Measurements from ENCODE around the gene DHODH.

DHODH gene

DNA sequence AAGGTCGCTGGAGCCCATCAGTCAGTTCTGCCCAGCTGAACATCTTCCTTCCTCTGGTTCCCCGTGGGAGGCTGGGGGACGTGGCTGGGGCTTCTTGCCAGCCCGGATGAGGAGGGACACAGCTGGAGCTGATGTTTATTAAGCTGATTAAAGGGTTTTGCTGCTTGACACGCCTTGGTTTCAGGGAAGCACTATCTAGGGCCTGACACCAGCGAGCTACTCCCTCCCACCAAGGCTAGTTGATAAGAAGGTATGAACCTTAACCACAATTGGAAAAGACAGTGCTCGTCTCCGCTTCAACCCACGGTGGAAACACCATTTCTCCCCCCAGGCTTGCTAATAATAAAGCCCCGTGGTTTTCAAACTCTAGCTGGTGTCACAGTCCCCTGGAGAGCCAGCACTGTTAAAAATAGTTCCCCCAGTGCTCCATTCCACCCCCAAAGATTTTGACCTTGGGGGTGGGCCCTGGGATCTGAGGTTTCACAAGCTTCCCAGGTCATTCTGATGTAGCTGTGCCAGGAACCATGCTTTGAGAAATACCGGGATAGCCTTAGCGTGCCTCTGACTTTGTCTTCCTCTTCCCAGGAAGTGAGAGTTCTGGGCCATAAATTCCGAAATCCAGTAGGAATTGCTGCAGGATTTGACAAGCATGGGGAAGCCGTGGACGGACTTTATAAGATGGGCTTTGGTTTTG, 5.5 kb downstream of the DHODH start:
- DNase-seq (ENCODE audit: low read depth): no peak

DNA sequence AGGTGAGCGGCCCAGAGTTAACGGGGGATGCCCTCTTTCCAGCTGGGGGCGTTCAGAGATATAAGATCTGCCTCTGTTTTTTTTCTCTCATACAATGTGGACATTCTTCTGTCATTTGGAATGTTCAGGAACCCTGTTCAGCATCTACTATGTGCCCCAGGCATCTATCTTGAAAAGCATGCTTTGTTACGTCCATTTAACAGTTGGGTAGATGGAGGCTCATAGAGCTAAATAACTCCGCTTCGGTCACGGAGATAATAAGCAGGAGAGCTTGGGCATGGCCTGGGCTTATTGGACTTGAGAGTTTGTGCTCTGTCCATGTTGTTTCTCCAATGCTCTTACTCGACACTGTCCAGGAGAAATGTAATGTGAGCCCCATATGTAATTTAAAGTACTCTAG, 6.1 kb downstream of the DHODH start:
- DNase-seq (ENCODE audit: low read depth): no peak

DNA sequence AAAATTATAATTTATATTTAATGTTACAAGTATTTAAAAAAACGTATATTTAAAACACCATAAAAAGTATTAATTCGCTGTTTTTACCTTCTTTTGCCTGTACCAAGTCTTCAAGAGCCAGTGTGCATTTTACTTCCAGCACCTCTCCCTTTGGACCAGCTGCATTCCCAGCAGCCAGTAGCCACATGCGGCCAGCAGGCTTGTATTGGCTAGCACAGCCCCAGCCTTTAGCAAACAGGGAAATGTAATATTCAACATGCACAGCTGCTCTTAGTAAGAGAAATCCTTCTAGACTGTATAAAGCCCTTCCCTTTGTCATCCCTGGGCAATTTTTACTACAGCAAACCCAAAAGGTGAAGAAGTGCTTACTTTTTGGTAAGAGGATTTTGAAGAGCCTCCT, 6.6 kb downstream of the DHODH start:
- no peak for DNase-seq (ENCODE audit: low read depth)

DNA sequence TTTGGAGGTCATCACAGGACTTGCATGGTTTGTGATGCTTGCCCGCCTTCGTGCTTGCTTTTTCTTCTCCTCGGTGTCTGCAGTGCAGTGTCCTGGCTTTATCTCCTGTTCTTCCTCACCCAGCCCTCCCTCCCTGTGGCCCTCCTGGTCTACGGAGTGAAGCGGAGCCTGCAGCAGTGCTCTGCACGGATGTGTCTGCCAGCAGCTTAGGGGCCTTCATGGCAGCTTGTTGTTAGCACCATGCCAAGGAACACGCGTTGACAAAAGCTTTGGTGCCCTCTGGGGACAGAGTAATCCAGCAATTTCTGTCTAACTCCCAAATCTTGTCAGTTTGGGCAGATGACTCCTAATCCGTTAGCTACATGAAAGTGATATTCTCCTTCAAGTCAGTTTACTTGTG, 9.9 kb downstream of the DHODH start:
- DNase-seq (ENCODE audit: low read depth): no peak

DNA sequence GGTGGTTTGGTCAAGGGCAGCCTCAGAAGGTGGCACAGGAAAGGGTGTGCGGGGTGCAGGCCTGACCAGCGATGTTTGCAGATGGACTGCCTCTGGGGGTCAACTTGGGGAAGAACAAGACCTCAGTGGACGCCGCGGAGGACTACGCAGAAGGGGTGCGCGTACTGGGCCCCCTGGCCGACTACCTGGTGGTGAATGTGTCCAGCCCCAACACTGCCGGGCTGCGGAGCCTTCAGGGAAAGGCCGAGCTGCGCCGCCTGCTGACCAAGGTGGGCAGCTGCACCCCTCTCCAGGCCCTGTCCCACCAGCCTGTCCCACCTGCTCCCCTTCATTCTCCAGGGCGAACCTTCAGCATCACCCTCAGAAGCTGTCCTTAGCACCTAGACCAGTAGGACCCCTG, 12.5 kb downstream of the DHODH start:
- DNase-seq (ENCODE audit: low read depth): no peak

DNA sequence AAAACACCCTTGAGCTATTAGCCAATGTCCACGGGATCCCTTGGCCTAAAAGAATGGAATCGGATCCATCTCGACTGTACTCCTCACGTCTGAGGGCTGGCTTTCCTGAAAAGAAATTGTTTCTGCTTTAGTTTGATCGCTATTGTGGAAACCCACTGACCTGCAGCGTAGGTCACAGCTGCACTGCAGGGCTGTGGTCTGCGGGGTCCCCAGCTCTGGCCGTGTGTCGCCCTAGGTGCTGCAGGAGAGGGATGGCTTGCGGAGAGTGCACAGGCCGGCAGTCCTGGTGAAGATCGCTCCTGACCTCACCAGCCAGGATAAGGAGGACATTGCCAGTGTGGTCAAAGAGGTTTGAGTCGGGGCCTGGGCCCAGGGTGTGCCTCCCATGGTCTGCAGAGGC, 13.6 kb downstream of the DHODH start:
- DNase-seq (ENCODE audit: low read depth): no peak

DNA sequence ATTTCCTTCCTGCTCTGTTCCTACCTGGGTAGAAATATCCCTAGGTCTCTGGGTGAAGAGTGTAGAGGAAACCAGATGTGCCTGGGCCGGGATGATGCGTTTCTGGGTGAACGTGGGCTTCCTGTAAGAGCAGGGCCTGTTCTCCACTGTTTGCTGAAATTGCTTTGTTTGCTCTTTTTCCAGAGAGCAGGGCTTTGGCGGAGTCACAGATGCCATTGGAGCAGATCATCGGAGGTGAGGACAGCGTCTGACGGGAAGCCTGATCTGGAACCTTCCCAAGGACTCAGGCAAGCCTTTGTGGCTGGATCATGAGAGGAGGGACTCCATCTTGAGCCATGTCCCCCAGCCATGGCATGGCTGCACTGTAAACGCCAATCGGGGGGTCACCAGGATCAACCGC, 15.4 kb downstream of the DHODH start:
- DNase-seq (ENCODE audit: low read depth): no peak

DNA sequence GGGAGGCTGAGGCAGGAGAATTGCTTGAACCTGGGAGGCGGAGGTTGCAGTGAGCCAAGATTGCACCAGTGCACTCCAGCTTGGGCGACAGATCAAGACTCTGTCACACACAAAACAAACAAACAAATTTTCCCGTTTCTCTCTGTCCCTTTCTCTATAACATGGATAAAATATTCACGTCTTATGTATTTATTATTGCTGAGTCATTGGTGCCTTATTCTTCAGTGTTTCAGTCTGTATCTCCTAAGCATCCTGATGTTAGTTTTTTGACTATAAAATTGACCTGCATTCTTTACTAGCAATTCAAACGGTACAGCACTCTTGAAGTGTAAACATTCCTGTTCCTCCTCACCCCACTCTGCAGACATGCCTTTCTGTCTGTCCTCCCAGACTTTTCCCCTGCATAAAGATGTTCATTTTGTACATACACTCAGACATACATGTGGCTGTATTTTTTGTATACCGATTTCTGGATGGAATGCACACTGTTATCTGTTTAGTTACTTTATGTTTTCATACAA, 16.4 kb downstream of the DHODH start:
- DNase-seq (ENCODE audit: low read depth): no peak

DNA sequence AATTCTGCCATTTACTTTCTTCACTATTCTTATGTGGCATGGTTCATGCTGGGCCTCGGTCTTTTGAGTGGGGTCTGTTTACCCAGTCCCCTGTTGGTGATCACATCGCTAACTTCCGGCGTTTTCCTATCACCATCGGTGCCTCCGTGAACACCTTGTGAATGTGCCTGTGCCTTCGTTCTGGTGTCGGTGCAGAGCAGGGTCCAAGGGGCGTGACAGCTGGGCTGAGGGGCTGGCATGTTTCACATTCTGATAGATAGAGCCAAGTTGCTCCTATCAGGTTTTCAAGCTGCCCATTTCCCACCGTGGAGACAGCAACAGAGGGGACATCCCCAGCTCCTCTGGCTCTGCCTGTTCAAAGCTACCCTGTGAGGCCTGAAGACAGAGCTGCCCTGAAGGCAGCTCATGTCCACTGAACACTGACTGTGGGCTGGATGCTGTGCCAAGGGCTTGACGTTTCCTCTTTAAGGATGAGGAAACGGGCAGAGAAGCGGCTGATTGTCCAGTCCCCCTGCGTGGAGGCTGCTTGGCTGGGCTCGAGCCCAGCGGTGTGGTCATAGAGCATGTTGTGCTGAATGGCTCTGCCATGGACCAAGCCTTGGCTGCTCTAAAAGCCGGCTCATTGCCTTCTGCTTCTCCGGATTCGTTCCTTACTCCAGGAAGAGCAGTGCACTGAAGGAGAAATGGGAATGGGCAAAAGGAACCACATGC, 17.0 kb downstream of the DHODH start:
- no peak for DNase-seq (ENCODE audit: low read depth)

DNA sequence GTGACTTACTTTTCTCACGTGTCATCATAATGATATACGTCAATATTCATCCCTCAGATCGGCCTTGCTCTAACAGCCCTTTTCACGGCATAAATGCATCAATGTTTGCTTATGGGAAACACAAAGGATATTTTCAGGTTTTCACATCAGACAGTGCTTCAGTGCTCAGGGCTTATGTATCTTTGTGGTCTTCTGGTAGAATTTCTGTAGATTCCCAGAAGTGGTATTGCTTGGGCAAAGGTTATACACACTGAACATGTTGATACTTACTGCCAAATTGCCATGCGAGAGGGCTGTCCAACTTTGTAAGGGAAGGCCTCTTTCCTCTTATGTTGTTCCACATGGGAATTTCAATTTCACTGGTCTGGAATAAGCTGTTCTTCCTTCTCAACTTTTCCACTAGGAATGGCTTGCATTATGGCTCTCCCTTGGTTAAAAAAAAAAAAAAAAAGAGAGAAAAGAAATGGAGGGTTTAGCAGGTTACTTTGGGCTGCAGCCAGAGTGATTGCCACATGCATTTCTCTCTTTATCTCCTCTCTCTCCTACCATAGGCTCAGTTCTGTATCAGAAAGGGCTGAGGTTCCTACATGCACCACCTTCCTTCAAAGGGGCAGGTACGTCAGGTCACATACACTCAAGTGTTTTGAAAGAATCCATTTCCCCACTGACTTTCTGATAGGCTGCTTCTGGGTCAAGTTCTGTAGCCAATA, 19.3 kb downstream of the DHODH start:
- no peak for DNase-seq (ENCODE audit: low read depth)

DNA sequence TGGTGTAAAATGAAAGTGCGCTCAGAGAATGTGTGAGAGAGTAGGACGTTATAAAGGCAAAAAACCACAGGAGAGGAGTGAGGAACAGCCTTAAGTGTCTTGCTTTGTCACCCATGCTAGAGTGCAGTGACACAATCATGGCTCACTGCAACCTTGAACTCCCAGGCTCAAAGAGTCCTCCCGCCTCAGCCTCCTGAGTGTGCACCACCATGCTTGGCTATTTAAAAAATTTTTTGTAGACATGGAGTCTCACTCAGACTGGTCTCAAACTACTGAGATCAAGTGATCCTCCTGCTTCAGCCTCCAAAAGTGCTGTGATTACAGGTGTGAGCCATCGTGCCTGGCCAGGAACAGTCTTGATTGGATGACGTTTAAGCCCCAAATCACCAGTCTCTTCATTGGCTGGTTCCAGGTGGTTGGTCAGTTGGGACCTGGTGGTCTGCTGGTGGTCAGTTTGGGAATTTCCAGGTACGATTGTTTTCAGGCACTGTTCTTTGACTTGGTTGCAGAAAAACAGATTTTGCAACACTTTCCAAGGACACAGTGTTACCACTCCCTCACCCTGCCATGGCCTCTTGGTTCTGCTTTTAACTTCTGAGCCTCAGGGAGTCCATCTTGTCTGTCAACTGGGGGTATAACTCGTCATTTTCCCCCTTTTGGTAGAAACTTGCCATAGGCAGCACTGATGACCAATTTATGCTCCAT, 21.2 kb downstream of the DHODH start:
- no peak for DNase-seq (ENCODE audit: low read depth)

DNA sequence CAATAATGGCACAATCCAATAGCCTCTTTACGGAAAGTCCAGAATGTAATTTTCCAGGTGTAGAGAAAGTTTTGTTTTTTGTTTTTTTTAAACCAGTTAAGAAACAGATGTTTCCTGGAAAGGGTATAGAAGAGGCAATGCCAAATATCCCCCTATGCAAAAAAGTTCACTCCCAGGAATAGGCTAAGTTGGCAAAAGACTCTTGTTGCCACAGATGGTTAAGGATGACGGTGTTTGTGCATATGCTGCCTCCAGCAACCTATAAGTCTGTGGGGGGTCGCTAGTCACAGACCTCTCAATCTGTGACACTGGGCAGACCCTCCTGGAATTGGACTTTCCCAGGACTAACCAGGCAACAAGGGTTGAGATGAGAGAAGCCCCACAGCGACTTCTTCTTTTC, 24.9 kb downstream of the DHODH start:
- no peak for DNase-seq (ENCODE audit: low read depth)

DNA sequence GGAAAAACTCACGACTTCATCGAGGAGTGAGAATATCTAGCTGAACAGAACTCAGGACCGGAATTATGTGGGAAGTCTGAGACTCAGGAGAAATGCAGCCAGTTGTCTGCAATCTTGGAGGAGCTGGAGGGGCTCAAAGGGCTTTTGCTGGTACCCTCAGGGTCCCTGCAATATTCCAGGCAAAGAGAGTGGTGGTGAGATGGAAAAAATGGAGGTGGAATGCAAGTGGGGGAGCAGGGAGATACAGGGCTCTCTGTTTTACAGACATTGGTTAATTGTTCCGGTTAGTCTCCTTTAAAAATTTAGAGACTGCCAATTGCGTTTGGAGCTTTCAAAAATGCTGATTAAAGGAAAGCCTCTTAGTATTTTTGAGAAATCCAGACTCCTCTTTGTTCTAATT, 27.6 kb downstream of the DHODH start:
- no peak for DNase-seq (ENCODE audit: low read depth)

DNA sequence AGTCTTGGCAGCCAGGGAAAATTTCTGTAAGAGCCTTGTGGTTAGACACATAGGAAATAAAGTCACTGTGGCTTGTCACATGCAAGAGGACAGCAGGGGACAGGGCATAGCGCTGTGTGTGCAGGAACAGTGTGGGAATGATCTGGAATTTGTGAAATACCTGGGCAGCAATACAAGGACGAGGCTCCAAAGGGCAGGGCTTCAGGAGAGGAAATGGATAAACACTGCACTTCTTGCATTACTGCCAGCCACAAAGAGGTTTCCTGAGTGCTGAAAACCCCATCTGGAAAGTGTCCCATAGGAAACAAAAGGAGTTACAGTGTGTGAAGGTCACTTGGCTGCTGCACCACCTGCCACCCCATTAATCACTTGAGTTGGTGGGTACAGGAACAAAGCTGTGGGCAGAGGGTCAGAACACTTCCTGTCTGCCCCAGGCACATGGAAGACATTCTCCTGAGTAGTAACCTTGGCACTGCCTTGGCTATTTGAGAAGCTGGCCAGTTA, 33.7 kb downstream of the DHODH start:
- no peak for DNase-seq (ENCODE audit: low read depth)

DNA sequence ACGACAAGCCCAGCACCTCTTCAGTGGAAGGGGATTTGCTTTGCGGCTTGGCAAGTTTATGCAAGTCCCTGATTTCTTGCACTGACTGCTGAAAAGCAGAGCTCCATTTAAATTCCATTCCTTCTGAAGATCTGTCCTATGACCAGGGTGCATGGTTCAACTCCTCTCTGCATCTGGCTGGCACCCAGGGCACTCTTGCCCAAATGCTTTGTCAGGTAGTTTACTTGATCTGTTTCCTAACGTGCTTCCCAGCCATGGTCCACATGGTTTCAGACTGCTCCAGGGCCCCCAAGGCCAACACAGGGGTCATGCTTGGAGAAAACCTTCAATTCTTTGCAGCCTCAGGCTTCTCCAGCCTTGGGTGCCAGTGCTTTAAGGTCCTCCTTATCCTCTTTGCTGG, 34.5 kb downstream of the DHODH start:
- DNase-seq (ENCODE audit: low read depth): no peak

DNA sequence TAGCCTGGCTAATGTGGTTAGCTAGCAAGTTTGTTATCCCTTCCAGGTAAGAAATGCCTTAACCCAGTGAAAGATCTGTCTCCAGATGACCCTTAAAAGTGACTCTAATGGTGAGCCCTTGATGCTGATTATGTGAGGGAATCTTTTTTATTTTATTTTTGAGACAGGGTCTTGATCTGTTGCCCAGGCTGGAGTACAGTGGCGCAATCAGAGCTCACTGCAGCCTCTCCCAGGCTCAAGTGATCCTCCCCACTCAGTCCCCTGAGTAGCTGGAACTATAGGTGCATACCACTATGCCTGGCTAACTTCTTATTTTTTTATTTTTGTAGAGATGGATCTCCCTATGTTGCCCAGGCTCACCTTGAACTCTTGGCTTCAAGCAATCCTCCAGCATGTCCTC, 35.0 kb downstream of the DHODH start:
- DNase-seq (ENCODE audit: low read depth): no peak

DNA sequence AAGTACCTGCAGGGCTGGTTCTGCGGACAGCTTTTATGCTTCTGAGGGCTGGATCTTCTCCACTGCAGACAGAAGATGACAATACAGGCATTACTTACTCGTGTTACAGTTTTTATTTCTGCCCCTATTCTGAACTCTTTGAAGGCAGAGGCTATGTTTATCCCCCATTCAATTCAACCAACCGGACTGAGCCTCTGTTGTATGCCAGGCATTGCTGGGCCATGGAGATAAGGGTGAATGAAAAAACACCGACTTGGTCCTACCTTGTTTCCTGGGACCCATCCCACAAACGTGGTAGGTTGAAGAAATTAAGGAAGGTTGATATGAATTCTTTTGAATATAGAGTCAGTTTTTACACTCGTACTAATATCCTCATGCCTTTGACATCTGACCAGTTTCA, 35.8 kb downstream of the DHODH start:
- no peak for DNase-seq (ENCODE audit: low read depth)

DNA sequence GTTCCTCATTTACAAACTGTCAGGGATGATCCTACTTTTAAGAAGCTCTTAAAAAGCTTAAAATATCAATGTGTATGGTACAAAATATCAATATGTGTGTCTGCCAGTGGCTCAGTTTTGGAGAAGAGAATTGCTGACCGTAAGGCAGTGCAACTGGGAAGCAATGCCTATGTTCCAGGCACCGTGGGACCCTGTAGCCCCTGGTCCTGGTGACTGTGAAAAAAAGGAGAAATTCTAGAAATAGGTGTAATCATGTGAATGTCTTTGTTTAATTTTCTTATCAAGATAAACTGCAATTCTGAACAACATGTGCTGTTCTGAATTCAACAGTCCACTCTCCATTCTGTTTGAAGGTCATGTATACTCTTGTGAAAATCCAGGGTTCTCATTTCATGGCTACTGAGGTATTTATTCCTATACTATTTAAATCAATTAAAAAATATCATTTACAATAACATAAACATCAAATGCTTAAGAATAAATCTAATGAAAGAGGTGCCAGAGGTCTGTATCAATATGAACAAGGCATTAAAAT, 36.3 kb downstream of the DHODH start:
- no peak for DNase-seq (ENCODE audit: low read depth)

DNA sequence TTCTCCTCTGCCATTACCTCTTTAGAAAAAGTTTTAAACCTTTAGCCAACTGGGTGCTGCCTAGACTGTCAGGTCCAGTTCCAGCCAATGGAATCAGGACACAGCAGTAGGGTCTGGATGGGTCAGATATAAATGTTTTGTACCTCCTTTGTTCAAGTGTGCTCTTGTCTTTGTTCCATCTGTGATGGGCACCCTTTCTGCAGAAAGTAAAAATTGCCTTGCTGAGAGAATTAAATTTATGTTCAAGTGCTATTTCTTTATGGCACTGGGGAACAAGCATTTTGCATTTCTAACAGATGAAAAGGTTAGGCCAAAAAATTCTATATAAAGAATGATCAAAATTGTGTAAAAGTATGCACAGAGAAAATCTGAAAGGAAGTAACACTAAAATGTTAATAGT, 40.6 kb downstream of the DHODH start:
- no peak for DNase-seq (ENCODE audit: low read depth)

DNA sequence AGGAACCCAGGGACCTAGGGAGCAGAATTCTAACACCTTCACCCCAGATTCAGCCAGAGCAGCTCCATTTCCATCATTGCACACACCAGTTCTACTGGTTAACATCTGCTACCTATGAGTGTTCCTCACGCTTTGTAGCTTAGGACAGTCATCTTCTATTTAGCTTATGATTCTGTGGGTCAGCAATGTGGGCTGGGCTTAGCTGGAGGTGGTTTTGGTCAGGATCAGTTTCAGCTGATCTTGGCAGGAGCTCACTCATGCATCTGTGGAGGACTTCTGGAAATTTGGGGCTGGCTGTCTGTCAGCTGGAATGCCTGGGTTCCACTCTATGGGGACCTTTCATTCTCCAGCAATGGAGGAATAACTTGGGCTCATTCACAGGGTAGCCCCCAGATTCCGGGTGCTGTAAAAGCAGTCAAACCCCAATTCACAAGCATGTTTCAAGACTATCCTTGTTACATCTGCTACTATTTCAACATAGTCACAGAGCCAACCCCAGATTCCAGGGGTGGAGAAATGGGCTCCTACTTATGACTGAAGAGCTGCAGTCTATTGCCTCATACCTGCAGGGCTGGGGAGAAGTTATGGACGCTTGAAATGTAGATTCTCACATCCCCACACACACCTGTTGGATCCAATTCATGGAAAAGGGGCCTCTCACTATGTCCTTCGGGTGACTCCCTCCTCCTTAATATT, 42.4 kb downstream of the DHODH start:
- DNase-seq (ENCODE audit: low read depth): no peak

DNA sequence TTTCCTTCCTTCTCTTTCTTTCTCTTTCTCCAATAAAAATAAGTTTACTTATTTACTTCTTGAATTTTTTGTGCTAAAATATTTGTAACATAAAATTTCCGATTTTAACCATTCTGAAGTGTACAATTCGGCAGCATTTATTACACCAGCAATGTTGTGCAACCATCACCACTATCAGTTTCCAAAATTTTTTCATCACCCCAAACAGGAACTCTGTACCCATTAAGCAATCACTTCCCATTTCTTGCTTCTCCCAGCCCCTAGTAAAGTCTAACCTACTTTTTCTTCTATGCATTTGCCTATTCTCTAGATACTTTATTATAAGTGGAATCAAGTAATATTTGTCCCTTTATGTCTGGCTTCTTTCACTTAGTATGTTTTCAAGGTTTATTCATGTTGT, 43.3 kb downstream of the DHODH start:
- DNase-seq (ENCODE audit: low read depth): no peak

All from stimulated activated CD8-positive, alpha-beta memory T cell treated with anti-CD3 and anti-CD28 coated beads, Interleukin-12 subunit alpha, Interleukin-12 subunit beta, amount 100 ng/mL, for 1 hour (primary cell).